Bronchial epithelial cell (primary cell): Measurements from ENCODE around the gene MYO7A. TPM values are rescaled to one million over a fixed set of nuclear protein-coding genes. Genes with fewer than 3 reads are reported as not detected.
A peak's percentile ranks its signal among the peaks of the same experiment; 100 is the strongest.

Experiments used
- DNase-seq: peaks from one replicate; pipeline ENCODE4 v3.0.0-alpha.2; 2010; ENCODE audit warnings: low read depth
- FAIRE-seq: peaks from 2 replicates; lab custom pipeline; 2011; peaks lifted over from hg19 to GRCh38; lab: Jason Lieb, UNC
- H3K27me3 ChIP-seq: 2 replicates; pipeline ENCODE4 v1.5.1; 2011; ENCODE audit warnings: low read length; ENCODE audit not compliant: control insufficient read depth, insufficient read depth
- H3K36me3 ChIP-seq: 2 replicates; pipeline ENCODE4 v1.5.1; 2011; ENCODE audit warnings: low read length; ENCODE audit not compliant: control insufficient read depth, insufficient read depth
- H3K4me3 ChIP-seq: 2 replicates; pipeline ENCODE4 v1.5.1; 2011; ENCODE audit warnings: mild to moderate bottlenecking, low read depth, low read length, control low read depth
- total RNA-seq: library from RNA; depleted of rRNA; stranded (reverse); fragments of >200 nt; gene quantifications from 2 replicates; pipeline ENCODE4 v1.2.1, GENCODE V29; 2014
- TF ChIP-seq, protein P1 (sequence below): IDR thresholded peaks from 2 replicates; pipeline ENCODE4 v1.5.1; 2011; ENCODE audit warnings: mild to moderate bottlenecking, moderate library complexity, low read length, control low read depth, inconsistent platforms; ENCODE audit not compliant: insufficient read depth, severe bottlenecking

Gene MYO7A
- total RNA-seq, 1 donor from 2014 or later, result under 0.01 TPM

GRCh38 chr11:77158041-77158695 lies 30.1 kb downstream of the MYO7A start:
- TF ChIP-seq, protein P1, sequence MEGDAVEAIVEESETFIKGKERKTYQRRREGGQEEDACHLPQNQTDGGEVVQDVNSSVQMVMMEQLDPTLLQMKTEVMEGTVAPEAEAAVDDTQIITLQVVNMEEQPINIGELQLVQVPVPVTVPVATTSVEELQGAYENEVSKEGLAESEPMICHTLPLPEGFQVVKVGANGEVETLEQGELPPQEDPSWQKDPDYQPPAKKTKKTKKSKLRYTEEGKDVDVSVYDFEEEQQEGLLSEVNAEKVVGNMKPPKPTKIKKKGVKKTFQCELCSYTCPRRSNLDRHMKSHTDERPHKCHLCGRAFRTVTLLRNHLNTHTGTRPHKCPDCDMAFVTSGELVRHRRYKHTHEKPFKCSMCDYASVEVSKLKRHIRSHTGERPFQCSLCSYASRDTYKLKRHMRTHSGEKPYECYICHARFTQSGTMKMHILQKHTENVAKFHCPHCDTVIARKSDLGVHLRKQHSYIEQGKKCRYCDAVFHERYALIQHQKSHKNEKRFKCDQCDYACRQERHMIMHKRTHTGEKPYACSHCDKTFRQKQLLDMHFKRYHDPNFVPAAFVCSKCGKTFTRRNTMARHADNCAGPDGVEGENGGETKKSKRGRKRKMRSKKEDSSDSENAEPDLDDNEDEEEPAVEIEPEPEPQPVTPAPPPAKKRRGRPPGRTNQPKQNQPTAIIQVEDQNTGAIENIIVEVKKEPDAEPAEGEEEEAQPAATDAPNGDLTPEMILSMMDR, result no peak
- DNase-seq (no peak), FAIRE-seq (no peak)

GRCh38 chr11:77159219-77159936 lies 31.3 kb downstream of the MYO7A start:
- TF ChIP-seq, protein P1, result no peak
- no peaks in the 10 kb centered on the region for H3K36me3 ChIP-seq
- peaks cover 2% of the 10 kb centered on the region for H3K27me3 ChIP-seq
- FAIRE-seq (no peak), DNase-seq (no peak)
- no peak overlapping the region for H3K4me3 ChIP-seq

More at GRCh38 chr11:77158041-77158695, 30.1 kb downstream of the MYO7A start:
- H3K27me3 ChIP-seq, result peaks cover 2% of the 10 kb centered on the region
- H3K36me3 ChIP-seq, result no peaks in the 10 kb centered on the region
- no peak overlapping the region for H3K4me3 ChIP-seq

DNA sequence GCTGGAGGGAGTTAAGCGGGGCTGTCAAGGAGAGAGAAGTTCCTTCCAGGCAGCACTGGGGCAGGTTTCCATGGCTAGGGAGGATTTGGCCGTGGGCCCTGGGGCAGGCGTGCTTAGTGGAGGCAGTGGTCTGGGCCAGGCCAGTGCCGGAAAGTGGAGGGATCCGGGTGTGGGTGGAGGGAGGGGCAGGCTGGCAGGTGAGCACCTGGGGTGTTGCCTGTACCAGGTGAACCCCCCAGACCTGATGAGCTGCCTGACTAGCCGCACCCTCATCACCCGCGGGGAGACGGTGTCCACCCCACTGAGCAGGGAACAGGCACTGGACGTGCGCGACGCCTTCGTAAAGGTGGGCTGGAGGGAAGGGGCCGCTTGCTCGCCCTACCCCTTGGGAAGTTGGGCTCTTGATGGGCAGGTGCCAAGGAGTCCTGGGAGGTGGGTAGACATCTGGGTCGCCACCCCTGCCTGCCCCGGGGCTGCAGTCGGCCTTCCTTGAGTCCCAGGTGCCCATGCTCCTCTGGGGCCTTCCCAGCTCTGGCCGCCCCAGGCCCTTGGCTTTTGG lies 32.0 kb downstream of the MYO7A start:
- no peak overlapping the region for H3K4me3 ChIP-seq
- peaks cover 2% of the 10 kb centered on the region for H3K27me3 ChIP-seq
- no peak for DNase-seq
- TF ChIP-seq, protein P1, result no peak
- FAIRE-seq, result no peak
- H3K36me3 ChIP-seq, result no peaks in the 10 kb centered on the region

DNA sequence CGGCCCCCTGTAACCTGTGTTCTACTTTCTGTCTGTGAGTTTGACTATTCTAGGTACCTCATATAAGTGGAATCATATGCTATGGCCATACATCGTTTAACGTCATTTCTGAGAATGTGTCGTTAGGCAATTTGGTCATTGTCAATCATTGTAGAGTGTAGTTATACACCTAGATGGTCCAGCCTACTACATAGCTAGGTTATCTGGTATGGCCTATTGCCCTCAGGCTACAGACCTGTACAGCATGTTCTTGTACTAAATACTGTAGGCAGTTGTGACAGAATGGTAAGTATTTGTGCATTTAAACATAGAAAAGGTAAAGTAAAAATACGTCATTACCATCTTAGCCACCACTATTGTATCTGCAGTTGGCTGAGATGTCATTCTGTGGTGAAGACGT lies 35.2 kb downstream of the MYO7A start:
- TF ChIP-seq, protein P1, result no peak
- DNase-seq, result no peak
- Histone ChIP-seq H3K4me3 (no peak overlapping the region), H3K36me3 (no peaks in the 10 kb centered on the region), H3K27me3 (no peaks in the 10 kb centered on the region)
- FAIRE-seq, result peak; percentile 70

GRCh38 chr11:77165066-77165465 lies 37.0 kb downstream of the MYO7A start:
- DNase-seq, result no peak
- H3K27me3 ChIP-seq, result no peaks in the 10 kb centered on the region
- H3K4me3 ChIP-seq, result no peak overlapping the region
- H3K36me3 ChIP-seq, result no peaks in the 10 kb centered on the region
- TF ChIP-seq, protein P1, result no peak
- FAIRE-seq, result peak; percentile 36
